ENCODE measurements around the gene AMN.

AMN gene

GRCh38 chr14:102969060-102969791 is 46.8 kb downstream of the AMN start:
- DNase-seq, result no peak

DNA sequence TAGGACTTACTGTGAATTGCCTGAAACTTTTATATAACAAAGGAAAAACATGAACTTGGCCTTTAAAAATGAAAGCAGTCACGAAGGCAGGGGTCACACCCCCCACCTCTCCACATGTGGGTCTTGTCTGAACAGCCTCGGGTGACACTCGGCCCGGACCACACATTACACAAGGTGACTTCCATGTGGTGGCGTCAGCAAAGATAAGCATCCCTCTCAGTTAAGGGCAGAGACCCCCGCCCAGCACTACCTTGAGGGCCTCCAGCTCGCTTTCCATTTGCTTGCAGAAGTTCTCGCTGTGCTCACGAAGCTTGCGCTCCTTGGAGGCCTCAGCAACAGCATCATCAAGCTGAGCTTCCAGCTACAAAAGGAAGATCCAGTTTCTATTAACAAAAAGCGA is 47.4 kb downstream of the AMN start:
- no peak for DNase-seq

GRCh38 chr14:102970496-102970895 is 48.0 kb downstream of the AMN start:
- DNase-seq, result no peak

- DNase-seq, result no peak
These were observed 48.9 kb downstream of the AMN start for GRCh38 chr14:102971314-102971713.

DNA sequence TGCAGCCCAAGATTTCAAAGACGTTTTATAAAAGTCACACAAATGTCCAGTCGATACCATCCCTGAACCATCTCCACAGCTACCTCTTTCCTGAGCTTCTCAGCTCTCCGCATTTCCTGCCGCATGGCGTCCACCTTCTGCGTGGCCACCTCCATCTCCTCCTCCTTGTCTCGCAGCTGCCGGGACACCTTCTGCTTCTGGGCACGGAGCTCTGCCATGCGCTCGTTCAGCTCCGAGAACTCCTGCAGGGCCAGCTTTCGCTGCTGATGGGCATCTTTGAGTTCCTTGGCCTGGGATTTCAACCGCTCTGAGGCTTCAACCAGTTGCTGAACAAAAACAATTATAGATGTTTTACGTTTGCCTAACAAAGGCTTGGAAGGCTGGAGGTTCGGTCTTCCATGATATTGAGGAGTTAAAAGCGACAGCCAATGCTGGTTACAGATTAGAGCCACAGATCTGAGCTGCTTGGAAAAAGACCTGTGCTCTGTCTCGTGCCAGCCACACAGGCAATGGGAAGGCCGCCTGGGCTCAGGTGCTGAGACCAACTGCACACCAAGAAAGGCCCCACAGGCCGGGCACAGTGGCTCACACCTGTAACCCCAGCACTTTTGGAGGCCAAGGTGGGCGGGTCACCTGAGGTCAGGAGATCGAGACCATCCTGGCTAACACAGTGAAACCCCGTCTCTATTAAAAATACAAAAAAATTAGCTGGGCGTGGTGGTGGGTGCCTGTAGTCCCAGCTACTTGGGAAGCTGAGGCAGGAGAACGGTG is 49.6 kb downstream of the AMN start:
- DNase-seq, result no peak

GRCh38 chr14:102973706-102974285 is 51.3 kb downstream of the AMN start:
- no peak for DNase-seq

DNA sequence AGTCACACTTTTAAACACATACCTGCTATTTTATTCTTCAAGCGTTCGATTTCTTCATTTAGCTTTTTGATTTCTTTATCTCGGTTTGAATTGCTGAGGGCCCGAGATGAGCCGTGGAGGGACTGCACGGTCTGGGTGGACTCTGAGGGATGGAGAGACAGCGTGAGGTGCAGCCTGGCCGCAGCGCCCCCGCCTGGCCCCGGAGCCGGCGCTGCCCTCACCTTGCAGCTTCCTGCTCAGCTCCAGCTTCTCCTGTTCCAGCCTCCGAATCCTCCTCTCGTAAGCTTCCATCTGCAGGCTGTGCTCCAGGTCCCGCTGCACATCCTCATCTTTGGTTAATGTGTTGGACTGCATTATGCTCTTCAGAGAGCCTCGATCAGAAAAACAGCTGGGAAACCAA is 53.2 kb downstream of the AMN start:
- no peak for DNase-seq

DNA sequence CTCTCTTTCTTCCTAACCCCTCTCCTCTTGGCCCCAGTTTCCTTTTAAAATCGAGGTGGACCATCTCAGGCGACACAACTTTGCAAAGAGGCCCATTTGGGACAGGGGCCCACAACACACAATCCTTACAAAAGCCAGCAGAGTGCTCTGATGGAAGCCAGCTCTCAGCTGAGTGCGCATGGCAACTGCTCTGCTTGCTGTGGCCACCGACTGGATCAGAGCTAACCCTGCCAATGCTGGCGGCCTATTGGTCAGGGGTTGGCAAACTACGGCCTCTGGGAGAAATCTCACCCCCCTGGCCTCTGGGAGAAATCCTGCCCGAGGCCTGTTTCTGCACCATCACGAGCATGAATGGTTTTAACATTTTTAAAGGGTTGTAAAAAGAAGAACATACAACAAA is 55.0 kb downstream of the AMN start:
- no peak for DNase-seq

DNA sequence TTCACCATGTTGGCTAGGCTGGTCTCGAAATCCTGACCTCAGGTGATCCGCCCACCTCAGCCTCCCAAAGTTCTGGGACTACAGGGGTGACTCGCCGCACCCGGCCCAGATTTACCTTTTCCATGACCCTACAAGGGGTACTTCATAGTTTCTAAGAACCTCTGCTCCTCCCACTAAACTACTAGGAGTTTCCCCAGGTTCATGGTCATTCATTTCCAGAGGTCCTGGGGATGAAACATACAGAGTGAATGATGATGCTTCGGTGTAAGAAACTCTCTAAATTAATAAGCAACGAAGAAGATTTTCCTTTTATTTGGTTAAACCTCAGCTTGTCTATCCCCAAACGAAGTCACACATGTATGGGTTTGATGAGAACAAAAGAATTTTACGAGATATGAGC is 56.9 kb downstream of the AMN start:
- DNase-seq, result no peak

GRCh38 chr14:102980409-102980810 is 57.9 kb downstream of the AMN start:
- DNase-seq, result no peak
